Omental fat pad (tissue), 4 donors: Measurements from ENCODE around the gene USF2. TPM values are rescaled to one million over a fixed set of nuclear protein-coding genes. Genes with fewer than 3 reads are reported as not detected.
A peak's percentile ranks its signal among the peaks of the same experiment; 100 is the strongest.

Experiments used
- ATAC-seq: fragments of 150-250 bp; one replicate; pipeline ENCODE4 v1.9.1; 2016; ENCODE audit warnings: mild to moderate bottlenecking, moderate library complexity; ENCODE audit not compliant: low FRiP score
- DNase-seq: peaks from one replicate; pipeline ENCODE4 v3.0.0-alpha.2; 2019; ENCODE audit warnings: low spot score
- total RNA-seq, 4 donors: library from RNA; depleted of rRNA; stranded (reverse); fragments of >200 nt; gene quantifications; one replicate each; pipeline ENCODE4 v1.1.0, GENCODE V29; 2016
- TF ChIP-seq, protein P1 (sequence below), 3 donors: fragments of 450-650 bp; IDR thresholded peaks; one replicate each; pipeline ENCODE4 v1.5.1; 2016 to 2017; ENCODE audit warnings: antibody characterized with exemption in 3 of 3, mild to moderate bottlenecking in 3 of 3, moderate library complexity in 2 of 3

USF2 gene
- total RNA-seq, 4 donors from 2014 or later = 67.0 to 106 (median 92.0) TPM

DNA sequence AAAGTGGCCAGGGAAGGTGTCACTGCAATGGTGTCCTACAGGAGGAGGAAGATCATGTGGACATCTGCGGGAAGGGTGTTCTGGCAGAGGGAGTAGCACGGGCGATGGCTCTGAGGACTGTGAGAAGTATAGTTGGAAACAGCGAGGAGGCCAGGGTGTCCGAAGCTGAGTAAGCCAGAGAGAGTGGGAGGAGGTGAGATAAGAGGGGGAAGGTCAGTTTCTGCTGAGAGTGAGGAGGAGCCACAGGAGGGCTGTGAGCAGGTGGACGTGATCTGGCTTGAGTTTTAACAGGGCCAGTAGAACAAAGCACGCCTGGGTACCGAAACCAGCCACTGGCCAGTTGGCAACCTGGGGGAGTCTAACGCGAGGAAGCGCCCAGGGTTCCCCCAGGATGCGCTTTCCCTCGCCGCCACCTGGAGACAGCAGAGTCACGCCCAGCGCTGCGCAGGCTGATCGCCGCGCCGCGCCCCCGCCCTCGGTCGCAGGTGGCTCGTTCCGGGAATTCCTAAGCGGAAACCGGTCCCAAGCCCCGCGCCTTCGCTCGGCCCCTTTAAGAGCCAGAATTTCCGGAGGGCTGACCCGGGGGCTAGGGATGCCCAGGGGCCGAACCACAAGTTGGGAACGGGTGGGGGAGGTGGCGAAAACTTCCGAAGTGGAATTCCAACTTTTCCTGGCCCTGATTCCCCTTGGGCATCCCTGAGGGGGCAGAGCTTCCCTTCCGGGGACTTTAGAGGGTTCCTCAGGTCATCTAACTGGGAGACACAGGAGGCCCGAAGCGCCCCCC is 21.0 kb upstream of the USF2 start:
- DNase-seq (no peak), ATAC-seq (peak; percentile 86)
- TF ChIP-seq, protein P1, sequence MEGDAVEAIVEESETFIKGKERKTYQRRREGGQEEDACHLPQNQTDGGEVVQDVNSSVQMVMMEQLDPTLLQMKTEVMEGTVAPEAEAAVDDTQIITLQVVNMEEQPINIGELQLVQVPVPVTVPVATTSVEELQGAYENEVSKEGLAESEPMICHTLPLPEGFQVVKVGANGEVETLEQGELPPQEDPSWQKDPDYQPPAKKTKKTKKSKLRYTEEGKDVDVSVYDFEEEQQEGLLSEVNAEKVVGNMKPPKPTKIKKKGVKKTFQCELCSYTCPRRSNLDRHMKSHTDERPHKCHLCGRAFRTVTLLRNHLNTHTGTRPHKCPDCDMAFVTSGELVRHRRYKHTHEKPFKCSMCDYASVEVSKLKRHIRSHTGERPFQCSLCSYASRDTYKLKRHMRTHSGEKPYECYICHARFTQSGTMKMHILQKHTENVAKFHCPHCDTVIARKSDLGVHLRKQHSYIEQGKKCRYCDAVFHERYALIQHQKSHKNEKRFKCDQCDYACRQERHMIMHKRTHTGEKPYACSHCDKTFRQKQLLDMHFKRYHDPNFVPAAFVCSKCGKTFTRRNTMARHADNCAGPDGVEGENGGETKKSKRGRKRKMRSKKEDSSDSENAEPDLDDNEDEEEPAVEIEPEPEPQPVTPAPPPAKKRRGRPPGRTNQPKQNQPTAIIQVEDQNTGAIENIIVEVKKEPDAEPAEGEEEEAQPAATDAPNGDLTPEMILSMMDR (IDR thresholded peaks at IDR 0.05) = no peak

DNA sequence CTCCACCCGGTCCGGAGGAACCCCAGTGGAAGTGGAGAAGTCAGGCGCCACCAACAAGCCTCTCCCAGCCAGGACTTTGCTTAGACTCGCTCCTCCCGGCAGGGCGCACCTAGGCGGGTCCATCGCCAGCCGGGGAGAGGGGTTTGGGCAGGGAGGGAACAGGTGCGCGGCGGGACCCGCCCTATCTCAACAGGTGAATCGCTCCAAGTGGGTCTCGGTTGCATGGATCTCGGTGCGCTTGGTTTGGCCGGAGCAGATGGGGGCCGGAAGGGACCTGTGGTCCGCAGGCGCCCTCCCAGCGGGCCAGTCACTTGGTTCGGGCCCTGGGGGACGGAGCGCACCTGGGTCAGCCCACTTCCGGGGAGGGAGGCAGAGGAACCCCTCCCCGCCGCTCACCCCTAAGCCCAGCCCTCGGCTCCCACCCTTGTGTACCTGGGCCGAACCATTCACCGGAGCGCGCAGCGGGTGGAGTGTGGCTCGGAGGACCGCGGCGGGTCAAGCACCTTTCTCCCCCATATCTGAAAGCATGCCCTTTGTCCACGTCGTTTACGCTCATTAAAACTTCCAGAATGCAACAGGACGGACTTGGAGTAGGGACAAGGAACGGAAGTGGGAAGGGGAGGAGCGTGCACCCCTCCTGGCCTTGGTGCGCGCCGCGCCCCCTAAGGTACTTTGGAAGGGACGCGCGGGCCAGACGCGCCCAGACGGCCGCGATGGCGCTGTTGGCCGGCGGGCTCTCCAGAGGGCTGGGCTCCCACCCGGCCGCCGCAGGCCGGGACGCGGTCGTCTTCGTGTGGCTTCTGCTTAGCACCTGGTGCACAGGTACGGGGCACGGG is 20.2 kb upstream of the USF2 start, which contains the start of gene LSR:
TSS of gene LSR (plus strand) at position 693 of the 836 bp plus-strand sequence. CDS start at position 714, 21 bp downstream.
- ATAC-seq (peak; percentile 91), DNase-seq (no peak)
- TF ChIP-seq, protein P1 (IDR thresholded peaks at IDR 0.05) = no peak

DNA sequence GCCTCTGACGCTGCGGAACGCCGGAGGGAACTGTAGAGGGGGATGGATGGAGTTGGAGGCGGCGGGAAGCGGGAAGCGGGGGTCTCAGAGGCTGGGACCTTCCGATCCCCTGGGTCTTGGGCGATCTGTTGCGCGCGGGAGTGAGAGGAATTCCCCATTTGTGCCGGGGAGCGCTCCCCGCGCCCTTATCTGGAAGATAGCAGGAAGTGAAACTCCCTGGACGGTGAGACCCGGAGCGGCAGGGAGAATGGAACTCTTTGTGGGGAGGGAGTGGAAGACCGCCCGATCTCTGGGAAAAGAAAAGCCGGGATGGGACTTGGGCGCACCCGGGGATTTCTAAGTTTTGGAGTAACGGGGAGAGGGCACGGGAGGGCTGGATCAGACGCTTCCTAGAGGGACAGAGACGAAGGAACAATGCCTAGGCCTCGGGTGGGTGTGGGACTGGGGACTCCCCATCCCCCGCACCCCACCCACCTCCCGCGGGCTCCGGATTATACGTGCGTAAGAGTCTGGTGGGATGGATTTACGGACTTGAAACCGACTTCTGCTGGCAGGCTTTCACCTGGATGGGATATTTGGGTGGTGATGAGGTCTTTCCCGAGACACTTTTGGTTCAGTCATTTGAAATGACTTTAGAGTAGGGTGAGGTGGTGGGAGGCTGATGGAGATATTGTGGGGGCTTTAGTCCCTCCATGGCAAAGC is 19.5 kb upstream of the USF2 start:
- no peak for DNase-seq
- TF ChIP-seq, protein P1 (IDR thresholded peaks at IDR 0.05) = no peak
- ATAC-seq = no peak

DNA sequence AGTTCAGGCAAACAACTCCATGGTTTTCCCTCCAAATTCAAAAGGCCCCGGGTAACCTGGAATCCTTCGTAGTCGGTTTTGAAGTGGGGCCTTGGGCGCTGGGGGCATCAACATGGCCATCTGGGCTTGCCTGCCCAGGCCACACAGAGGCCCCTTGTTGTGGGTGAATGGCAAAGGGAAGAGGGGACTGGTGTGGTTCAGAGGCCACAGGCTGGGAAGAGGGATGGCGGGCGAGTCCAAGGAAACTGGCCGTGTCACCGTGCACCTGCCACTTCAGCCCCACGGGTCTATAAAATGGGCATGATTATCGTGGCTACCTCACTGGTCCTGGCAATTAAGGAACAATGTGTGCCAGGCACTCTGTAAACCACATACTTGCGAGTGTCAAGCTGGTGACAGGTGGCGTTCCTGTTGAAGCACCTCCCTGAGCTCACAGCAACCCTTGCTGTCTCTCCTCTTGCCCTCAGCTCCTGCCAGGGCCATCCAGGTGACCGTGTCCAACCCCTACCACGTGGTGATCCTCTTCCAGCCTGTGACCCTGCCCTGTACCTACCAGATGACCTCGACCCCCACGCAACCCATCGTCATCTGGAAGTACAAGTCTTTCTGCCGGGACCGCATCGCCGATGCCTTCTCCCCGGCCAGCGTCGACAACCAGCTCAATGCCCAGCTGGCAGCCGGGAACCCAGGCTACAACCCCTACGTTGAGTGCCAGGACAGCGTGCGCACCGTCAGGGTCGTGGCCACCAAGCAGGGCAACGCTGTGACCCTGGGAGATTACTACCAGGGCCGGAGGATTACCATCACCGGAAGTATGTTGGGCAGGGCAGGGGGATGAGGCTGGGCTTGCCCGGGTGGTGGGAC is 18.7 kb upstream of the USF2 start:
- DNase-seq (no peak), ATAC-seq (no peak)
- TF ChIP-seq, protein P1 (IDR thresholded peaks at IDR 0.05) = no peak

DNA sequence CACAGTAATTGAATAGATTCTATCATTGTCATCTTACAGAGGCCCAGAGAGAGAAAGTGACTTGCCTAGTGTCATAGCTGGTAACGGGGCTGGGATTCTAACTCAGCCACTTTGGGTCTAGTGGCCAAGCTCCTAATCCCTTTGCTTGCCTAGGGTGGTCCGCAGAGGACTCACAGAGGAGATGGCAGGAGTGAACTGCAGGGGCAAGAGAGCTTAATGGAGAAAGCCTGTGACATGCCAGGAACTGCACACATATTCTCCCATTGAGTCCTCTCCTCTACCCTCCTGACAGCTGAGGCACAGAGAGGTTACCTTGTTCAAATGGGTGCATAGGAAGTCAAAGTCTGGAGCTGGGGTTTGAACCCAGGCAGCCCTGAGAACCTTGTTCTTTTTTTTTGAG is 17.3 kb upstream of the USF2 start:
- TF ChIP-seq, protein P1 (IDR thresholded peaks at IDR 0.05) = no peak
- DNase-seq = no peak
- no peak for ATAC-seq
